ENCODE measurements around the gene PPP6R1. TPM values are rescaled to one million over a fixed set of nuclear protein-coding genes. Genes with fewer than 3 reads are reported as not detected.

PPP6R1 gene
- total RNA-seq, 2 donors from 2014 or later: 46.7 to 52.3 TPM

DNA sequence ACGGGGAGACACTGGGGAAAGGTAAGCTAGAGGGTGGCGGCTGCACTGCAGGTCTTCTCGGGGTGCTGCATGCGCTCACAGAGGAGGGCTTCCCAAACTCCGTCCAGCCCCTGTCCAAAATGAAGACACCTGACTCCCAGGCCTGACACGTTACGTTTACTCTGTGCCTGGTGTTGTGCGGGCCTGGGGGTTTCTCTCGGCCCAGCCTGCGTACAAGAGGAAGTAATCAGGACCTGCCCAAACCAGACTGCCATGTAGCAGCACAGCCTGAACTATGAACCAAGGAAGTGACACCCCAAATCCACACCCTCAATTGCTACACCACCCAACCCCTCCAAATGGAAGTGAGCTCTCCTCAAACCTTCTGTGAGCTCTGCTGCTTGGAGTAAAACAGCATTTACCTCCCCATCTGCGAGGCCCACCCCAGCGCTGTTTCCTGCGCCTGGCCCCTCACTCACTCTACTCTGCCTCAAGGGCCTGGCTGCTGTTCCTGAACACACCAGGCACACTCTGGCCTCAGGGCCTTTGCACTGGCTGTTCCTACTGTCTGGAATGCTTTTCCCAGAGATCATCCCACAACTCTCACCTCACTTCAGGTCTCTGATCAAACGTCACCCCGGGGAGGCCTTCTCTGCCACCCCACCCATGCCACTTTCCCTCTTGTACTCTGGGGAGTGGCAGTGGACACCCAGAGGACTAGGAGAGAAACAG lies 18.1 kb upstream of the PPP6R1 start:
- Histone ChIP-seq H3K4me3 (no peak overlapping the region), H3K36me3 (peaks cover 9% of the 10 kb centered on the region), H3K27ac (no peak overlapping the region), H3K9me3 (no peaks in the 10 kb centered on the region), H3K27me3 (replicated peaks; ENCODE audit: insufficient read depth) (no peaks in the 10 kb centered on the region), H3K4me1 (ENCODE audit: control insufficient read depth in 1 of 2, low read depth in 2 of 2) (peaks cover 9 to 17% of the 10 kb centered on the region in 2 donors)
- no peak for DNase-seq (ENCODE audit: low spot score)
- ATAC-seq (ENCODE audit: insufficient number of reproducible peaks, low FRiP score, low read depth): no peak
- TF ChIP-seq, protein P1, sequence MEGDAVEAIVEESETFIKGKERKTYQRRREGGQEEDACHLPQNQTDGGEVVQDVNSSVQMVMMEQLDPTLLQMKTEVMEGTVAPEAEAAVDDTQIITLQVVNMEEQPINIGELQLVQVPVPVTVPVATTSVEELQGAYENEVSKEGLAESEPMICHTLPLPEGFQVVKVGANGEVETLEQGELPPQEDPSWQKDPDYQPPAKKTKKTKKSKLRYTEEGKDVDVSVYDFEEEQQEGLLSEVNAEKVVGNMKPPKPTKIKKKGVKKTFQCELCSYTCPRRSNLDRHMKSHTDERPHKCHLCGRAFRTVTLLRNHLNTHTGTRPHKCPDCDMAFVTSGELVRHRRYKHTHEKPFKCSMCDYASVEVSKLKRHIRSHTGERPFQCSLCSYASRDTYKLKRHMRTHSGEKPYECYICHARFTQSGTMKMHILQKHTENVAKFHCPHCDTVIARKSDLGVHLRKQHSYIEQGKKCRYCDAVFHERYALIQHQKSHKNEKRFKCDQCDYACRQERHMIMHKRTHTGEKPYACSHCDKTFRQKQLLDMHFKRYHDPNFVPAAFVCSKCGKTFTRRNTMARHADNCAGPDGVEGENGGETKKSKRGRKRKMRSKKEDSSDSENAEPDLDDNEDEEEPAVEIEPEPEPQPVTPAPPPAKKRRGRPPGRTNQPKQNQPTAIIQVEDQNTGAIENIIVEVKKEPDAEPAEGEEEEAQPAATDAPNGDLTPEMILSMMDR (IDR thresholded peaks at IDR 0.05): no peak

GRCh38 chr19:55275851-55276719 lies 17.3 kb upstream of the PPP6R1 start:
- TF ChIP-seq, protein P1 (IDR thresholded peaks at IDR 0.05): no peak
- peaks cover 9% of the 10 kb centered on the region for H3K36me3 ChIP-seq
- no peak for ATAC-seq (ENCODE audit: insufficient number of reproducible peaks, low FRiP score, low read depth)

DNA sequence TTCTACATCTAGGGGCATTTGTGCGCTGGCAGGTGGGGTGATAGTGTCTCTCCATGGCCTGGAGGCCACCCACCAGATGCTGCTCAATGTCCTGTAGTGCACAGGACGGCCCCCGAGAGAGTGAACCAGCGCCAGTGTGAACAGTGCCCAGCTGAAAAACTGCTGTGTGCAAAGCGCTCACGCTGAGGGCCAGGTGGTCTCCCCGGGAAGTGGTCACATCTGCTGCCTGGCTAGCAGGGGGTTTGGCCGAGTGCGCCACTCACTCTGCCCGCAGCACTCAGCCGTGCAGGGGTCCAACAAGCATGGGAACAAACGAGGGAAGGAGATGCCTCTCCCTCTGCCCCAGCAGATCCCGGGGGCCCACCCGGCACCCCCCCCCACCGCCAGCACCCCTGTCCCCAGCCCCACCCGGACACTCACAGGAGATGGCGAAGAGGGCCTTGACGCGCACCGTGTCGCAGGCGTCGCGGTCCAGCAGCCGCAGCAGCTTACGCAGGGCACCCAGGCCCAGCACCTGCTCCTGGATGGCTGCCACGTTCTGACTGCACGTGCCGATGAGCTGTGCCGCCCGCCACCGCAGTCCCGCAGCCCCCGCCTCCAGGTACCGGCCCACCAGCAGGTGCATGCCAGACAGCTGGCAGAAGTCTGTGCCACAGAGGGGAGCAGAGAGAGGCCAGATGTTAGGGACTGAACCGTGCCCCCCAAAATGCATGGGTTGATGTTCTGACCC lies 15.3 kb upstream of the PPP6R1 start:
- H3K4me3 ChIP-seq: no peak overlapping the region
- H3K4me1 ChIP-seq (ENCODE audit: control insufficient read depth in 1 of 2, low read depth in 2 of 2): peaks cover under 1 to 5% of the 10 kb centered on the region in 2 donors
- no peaks in the 10 kb centered on the region for H3K27me3 ChIP-seq (replicated peaks; ENCODE audit: insufficient read depth)
- H3K27ac ChIP-seq: no peak overlapping the region
- DNase-seq (ENCODE audit: low spot score) (no peak), ATAC-seq (ENCODE audit: insufficient number of reproducible peaks, low FRiP score, low read depth) (no peak)
- TF ChIP-seq, protein P1 (IDR thresholded peaks at IDR 0.05): no peak
- H3K36me3 ChIP-seq: peaks cover 9% of the 10 kb centered on the region
- H3K9me3 ChIP-seq: no peaks in the 10 kb centered on the region

More at GRCh38 chr19:55275851-55276719, 17.3 kb upstream of the PPP6R1 start:
- no peak overlapping the region for H3K4me3 ChIP-seq
- H3K27me3 ChIP-seq (replicated peaks; ENCODE audit: insufficient read depth): no peaks in the 10 kb centered on the region
- H3K9me3 ChIP-seq: no peaks in the 10 kb centered on the region
- no peak for DNase-seq (ENCODE audit: low spot score)
- H3K4me1 ChIP-seq (ENCODE audit: control insufficient read depth in 1 of 2, low read depth in 2 of 2): peaks cover 9 to 17% of the 10 kb centered on the region in 2 donors
- H3K27ac ChIP-seq: no peak overlapping the region

DNA sequence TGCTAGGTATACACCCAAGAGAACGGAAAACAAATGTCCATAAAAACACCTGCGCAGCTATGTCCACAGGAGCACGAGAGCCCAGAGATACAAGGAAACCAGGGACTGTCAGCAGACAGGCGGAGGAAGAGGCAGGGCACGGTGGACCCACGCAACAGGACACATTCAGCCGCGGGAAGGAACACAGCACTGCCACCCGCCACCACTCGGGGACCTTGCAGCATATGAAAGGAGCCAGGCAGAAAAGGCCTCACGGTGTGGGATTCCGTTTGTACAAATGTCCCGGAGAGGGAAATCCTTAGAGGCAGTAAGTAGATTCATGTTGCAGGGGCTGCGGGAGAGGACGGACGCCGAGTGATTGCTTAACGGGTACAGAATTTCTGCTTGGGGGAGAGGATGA lies 13.3 kb upstream of the PPP6R1 start:
- no peak overlapping the region for H3K27ac ChIP-seq
- no peak for ATAC-seq (ENCODE audit: insufficient number of reproducible peaks, low FRiP score, low read depth)
- no peak for DNase-seq (ENCODE audit: low spot score)
- no peaks in the 10 kb centered on the region for H3K27me3 ChIP-seq (replicated peaks; ENCODE audit: insufficient read depth)
- TF ChIP-seq, protein P1 (IDR thresholded peaks at IDR 0.05): no peak
- no peaks in the 10 kb centered on the region for H3K9me3 ChIP-seq
- H3K4me3 ChIP-seq: no peak overlapping the region
- no peaks in the 10 kb centered on the region for H3K4me1 ChIP-seq (ENCODE audit: control insufficient read depth in 1 of 2, low read depth in 2 of 2)
- H3K36me3 ChIP-seq: peaks cover 9% of the 10 kb centered on the region
